ENCODE measurements around the gene COL4A2. TPM values are rescaled to one million over a fixed set of nuclear protein-coding genes. Genes with fewer than 3 reads are reported as not detected.
"Not testable (repeated sequence)": the region's sequence is repeated elsewhere in the genome, so short reads cannot be mapped to it uniquely, and the experiment has no call there.

Gene COL4A2
- total RNA-seq, 2 experiments from 2014 or later: not detected

DNA sequence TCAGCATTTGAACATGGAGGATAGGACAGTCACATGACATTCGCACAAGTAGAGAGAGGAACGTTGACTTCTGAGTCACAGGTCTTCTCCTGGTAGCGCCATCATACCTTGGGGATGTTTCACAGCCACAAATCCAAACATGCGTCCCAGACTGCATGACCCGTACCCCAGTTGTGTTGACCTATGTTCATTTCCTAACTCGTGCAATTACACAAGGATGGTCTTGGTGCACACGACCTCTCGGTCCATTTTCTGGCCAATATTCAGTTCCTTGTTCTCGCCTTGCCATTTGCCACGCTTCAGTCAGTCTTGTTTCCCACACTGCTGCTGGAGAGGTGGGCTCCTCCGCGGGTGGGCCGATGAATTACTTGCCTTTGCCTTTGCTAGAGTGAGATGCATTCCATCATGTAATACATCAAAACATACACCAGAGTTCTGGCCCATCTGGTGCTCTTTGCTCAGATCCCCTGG is 87.3 kb downstream of the COL4A2 start:
- POLR2A ChIA-PET: no interaction called here
- Mint-ChIP-seq H3K9me3 (ENCODE audit: insufficient read depth) (no peaks in the 10 kb centered on the region), H3K27ac (no peak overlapping the region), H3K4me1 (ENCODE audit: low read depth) (no peaks in the 10 kb centered on the region), H3K27me3 (ENCODE audit: low read depth) (peaks cover 35% of the 10 kb centered on the region), H3K4me3 (no peak overlapping the region), H3K36me3 (ENCODE audit: low read depth) (no peaks in the 10 kb centered on the region)
- no peak for ATAC-seq
- CTCF ChIA-PET: no interaction called here
- DNase-seq: no peak

DNA sequence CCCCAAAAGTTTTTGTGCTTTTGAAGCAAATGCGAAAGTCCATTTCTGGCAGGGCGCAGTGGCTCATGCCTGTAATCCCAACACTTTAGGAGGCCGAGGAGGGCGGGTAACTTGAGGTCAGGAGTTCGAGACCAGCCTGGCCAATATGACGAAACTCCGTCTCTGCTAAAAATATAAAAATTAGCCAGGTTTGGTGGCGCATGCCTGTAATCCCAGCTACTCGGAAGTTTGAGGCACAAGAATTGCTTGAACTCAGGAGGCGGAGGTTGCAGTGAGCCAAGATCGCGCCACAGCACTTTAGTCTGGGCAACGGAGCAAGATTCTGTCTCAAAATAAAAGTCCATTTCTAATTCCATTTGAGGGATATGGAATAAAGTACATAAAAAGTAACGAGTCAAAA is 88.5 kb downstream of the COL4A2 start:
- H3K36me3 Mint-ChIP-seq (ENCODE audit: low read depth); CTCF ChIA-PET; POLR2A ChIA-PET; H3K4me3 Mint-ChIP-seq; H3K27ac Mint-ChIP-seq; DNase-seq; H3K9me3 Mint-ChIP-seq (ENCODE audit: insufficient read depth); ATAC-seq; H3K4me1 Mint-ChIP-seq (ENCODE audit: low read depth): not testable (repeated sequence)
- H3K27me3 Mint-ChIP-seq (ENCODE audit: low read depth): peaks cover 42% of the 10 kb centered on the region

DNA sequence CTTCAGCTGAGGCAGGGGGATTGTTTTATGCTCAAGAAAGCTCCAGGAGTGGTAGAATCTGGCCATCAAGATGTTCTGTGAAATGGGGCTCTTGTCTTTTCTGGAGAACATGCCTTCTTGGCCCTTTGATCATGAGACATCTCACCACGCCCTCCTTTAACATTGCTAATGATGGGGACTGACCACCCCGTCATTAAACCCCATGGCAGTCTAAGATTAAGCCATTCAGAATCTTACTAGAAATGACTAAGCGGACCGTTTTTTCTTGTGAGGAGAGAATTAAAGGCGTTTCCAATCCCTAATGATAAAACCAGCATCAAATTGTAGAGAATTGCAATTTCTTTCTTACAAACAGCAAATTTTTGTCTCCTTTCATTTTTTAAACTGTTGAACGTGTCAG is 89.4 kb downstream of the COL4A2 start:
- H3K36me3 Mint-ChIP-seq (ENCODE audit: low read depth): no peaks in the 10 kb centered on the region
- DNase-seq (no peak), ATAC-seq (no peak)
- H3K9me3 Mint-ChIP-seq (ENCODE audit: insufficient read depth): no peaks in the 10 kb centered on the region
- POLR2A ChIA-PET: no interaction called here
- CTCF ChIA-PET: no interaction called here
- peaks cover 42% of the 10 kb centered on the region for H3K27me3 Mint-ChIP-seq (ENCODE audit: low read depth)
- H3K4me3 Mint-ChIP-seq: no peak overlapping the region
- no peak overlapping the region for H3K27ac Mint-ChIP-seq
- H3K4me1 Mint-ChIP-seq (ENCODE audit: low read depth): no peaks in the 10 kb centered on the region

DNA sequence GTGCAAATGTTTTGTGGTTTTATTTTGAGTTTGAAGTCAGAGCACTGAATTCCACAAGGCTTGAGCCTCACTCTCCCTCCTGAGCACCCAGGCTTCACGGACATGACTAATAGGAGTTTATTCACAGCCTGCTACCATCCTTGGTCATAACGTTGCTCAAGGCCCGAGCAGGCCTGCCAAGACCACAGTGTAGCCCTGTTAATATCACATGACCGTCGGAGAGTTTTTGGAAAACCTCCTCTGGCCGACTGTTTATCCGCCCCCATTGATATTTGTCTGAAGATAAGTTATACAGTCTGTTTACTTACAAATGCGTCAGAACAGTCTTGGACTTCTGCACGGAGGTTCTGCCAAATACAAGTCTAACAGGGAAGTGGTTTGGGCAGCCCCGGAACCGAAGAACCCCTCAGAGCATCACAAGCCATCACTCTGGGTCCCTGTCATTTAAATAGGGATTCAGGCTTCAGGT is 89.9 kb downstream of the COL4A2 start:
- H3K36me3 Mint-ChIP-seq (ENCODE audit: low read depth): no peaks in the 10 kb centered on the region
- POLR2A ChIA-PET: no interaction called here
- H3K27ac Mint-ChIP-seq: no peak overlapping the region
- CTCF ChIA-PET: no interaction called here
- DNase-seq (no peak), ATAC-seq (no peak)
- H3K4me3 Mint-ChIP-seq: no peak overlapping the region
- H3K4me1 Mint-ChIP-seq (ENCODE audit: low read depth): no peaks in the 10 kb centered on the region
- H3K27me3 Mint-ChIP-seq (ENCODE audit: low read depth): peaks cover 42% of the 10 kb centered on the region
- H3K9me3 Mint-ChIP-seq (ENCODE audit: insufficient read depth): no peaks in the 10 kb centered on the region

DNA sequence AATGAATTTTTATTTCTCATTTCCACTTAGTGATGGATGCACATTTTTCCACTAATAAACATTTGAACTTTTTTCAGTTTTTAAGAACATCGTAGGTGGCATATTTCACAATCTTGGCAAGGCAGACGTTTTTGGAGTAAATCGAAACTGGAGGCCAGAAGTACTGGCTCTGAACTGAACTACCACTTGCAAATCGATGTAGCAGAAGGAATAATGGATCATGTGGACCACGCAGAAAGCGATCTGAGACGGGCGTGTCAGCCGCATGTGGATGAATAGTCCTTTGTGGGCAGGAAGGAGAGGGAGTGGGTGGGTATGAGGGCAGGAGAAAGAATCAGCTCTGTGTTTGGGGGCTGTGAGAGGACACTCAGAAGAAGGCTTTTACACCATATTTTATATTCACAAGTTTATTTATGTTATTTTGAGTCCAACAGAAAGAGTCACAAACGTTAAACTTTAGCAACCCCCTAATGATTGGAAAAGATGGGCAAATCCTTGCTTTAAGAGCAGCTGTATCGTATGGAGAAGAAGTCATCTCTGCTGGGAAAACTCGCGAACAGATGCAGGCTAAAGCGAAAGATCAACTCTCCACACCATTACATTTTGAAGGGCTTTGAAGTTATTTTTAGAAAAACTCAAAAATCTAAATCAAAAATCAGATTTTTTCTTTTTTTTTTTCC is 90.5 kb downstream of the COL4A2 start:
- Mint-ChIP-seq H3K36me3 (ENCODE audit: low read depth) (no peaks in the 10 kb centered on the region), H3K27me3 (ENCODE audit: low read depth) (peaks cover 38% of the 10 kb centered on the region), H3K4me3 (no peak overlapping the region), H3K27ac (no peak overlapping the region), H3K4me1 (ENCODE audit: low read depth) (no peaks in the 10 kb centered on the region), H3K9me3 (ENCODE audit: insufficient read depth) (no peaks in the 10 kb centered on the region)
- ATAC-seq (no peak), DNase-seq (no peak)
- POLR2A ChIA-PET: no interaction called here
- CTCF ChIA-PET: no interaction called here

DNA sequence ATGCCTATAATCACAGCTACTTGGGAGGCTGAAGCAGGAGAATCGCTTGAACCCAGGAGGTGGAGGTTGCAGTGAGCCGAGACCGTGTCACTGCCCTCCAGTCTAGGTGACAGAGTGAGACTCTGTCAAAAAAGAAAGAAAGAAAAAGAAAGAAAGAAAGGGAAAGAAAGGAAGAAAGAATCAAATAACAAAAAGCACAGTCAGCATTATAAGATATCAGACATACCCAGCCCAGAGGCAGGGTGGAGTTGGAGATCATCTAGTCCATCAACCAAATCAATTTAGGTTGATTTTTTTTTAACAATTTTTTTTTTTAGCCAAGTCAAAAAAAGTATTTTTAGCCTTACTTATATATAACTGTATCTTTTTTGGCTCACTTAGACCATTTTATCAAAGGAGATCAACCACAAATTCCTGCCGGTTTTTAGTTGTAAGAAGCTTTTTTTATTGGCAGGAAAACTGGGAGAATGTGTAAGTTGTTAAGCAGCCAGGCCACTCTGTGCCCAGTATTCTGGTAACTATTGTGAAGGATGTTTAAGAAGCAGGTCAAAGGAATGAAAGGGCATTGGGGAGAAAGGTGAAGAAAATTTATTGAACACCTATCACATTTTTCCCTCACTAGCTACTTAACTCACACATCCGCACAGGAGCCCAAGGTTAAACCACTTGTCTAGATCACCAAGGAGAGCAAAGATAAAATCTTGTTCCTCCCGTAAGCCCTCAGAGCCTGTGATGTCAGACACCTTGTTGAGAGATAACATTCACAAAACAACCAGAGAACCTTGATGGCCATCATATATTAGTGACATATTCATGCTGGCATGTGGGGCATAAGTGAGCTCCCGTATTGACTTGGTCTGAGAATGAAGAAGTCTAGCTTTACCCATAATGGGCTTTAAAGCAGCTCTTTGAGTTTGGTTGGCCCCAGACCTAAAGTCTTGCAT is 91.8 kb downstream of the COL4A2 start:
- Mint-ChIP-seq H3K4me3 (no peak overlapping the region), H3K36me3 (ENCODE audit: low read depth) (no peaks in the 10 kb centered on the region), H3K4me1 (ENCODE audit: low read depth) (no peaks in the 10 kb centered on the region), H3K27me3 (ENCODE audit: low read depth) (peaks cover 40% of the 10 kb centered on the region), H3K27ac (no peak overlapping the region), H3K9me3 (ENCODE audit: insufficient read depth) (no peaks in the 10 kb centered on the region)
- ATAC-seq (no peak), DNase-seq (no peak)
- POLR2A ChIA-PET: no interaction called here
- CTCF ChIA-PET: interaction anchor here (0.6 kb wide), 1 partner anchor 1102 kb away, joined by 4 read pairs; no protein-coding TSS in a partner anchor

DNA sequence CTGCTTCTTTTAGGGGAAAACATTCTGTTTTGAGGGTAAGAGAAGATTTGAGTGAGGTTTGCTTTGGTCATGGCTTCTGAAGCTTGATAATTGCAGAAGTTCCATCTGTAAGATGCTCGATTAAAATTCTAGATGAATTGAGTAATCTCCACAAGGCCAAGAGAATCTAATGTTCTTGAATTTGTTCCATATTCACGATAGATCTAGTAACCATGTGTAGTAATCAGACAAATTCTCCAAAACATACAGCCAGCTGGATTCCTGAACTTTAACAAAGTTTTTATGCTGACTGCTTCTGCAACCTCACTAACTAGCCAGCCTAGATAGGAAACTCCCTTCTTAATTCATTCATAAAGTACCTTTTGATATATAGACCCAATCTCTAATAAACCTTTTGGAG is 92.7 kb downstream of the COL4A2 start:
- DNase-seq: no peak
- ChIA-PET CTCF (no interaction called here), POLR2A (no interaction called here)
- no peaks in the 10 kb centered on the region for H3K4me1 Mint-ChIP-seq (ENCODE audit: low read depth)
- H3K36me3 Mint-ChIP-seq (ENCODE audit: low read depth): no peaks in the 10 kb centered on the region
- H3K27ac Mint-ChIP-seq: no peak overlapping the region
- H3K9me3 Mint-ChIP-seq (ENCODE audit: insufficient read depth): no peaks in the 10 kb centered on the region
- H3K27me3 Mint-ChIP-seq (ENCODE audit: low read depth): peaks cover 44% of the 10 kb centered on the region
- ATAC-seq: no peak
- H3K4me3 Mint-ChIP-seq: no peak overlapping the region

DNA sequence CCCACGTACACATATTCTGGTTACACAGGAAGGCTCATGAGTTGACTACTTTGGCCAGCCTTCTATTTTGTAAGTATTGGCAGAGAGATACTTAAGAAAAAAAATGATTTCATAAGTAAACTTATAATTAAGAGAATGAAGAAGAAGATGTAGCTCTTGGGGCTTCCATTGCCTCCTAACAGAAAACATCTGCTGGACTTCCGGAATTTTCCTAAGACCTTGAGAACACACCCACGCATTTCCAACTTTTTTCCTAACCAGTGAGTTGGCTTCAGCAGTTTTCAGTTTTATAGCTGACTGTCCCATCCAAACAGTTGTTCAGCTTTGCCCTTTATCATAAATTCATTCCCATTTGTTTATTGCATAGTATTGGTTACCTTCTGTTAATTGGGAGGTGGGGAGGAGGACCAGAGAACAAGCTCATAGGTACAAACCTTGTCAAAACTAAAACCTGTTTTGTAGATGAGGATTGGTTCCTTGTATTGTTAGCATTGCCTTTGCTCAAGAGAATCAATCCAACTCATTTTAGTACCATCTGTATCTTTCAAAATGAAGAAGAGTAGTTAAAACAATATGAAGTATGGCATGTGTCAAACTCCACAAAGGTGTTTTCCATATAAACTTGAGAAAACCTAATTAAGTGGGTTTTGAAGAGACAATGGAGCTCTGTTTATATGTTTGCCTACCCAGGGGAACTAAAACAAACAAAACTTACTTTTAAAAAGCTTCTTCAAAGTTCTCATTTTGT is 93.9 kb downstream of the COL4A2 start:
- ChIA-PET POLR2A (interaction anchor here (0.6 kb wide), 1 partner anchor 1937 kb away, joined by 3 read pairs; no protein-coding TSS in a partner anchor), CTCF (no interaction called here)
- Mint-ChIP-seq H3K4me1 (ENCODE audit: low read depth) (no peaks in the 10 kb centered on the region), H3K27ac (no peak overlapping the region), H3K36me3 (ENCODE audit: low read depth) (no peaks in the 10 kb centered on the region), H3K9me3 (ENCODE audit: insufficient read depth) (no peaks in the 10 kb centered on the region), H3K4me3 (no peak overlapping the region), H3K27me3 (ENCODE audit: low read depth) (peaks cover 45% of the 10 kb centered on the region)
- DNase-seq (no peak), ATAC-seq (no peak)

DNA sequence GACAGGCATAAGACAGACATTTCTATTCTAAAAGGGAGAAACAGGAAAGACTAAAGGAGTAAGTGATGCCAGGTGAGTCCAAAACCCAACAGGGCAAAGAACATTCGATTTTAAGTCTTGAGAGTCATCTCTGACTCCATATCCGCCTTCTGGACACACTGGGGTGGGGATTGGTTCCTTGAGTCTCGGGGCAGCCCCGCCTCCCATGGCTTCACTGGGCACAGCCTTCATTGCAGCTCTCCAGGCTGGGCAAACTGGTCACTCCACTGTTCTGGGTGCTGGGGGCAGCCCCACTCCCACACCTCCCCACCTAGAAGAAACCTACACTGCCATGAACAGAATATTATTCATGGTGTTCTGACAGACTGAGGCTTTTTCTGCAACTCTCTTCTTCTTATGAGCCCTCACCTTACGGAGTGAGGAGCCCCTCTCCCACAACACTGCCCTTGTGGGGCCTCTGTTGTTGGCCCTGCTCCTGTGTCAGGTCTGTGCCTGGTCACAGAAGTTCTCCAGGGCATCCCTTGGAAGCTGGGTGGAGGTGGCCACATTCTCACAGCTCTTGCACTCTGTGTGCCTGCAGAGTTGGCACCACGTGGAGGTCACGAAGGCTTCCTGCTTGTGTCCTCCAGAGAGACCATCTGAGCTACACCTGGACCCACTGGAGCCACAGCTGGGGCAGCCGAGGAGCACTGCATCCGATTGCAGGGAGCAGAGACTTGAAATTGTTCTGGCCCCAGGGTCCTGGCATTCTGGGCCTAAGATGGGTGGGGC is 95.4 kb downstream of the COL4A2 start:
- no peak for ATAC-seq
- no peaks in the 10 kb centered on the region for H3K36me3 Mint-ChIP-seq (ENCODE audit: low read depth)
- H3K4me3 Mint-ChIP-seq: no peak overlapping the region
- no peak for DNase-seq
- no peaks in the 10 kb centered on the region for H3K4me1 Mint-ChIP-seq (ENCODE audit: low read depth)
- peaks cover 44% of the 10 kb centered on the region for H3K27me3 Mint-ChIP-seq (ENCODE audit: low read depth)
- ChIA-PET POLR2A (no interaction called here), CTCF (no interaction called here)
- H3K9me3 Mint-ChIP-seq (ENCODE audit: insufficient read depth): no peaks in the 10 kb centered on the region
- H3K27ac Mint-ChIP-seq: no peak overlapping the region

DNA sequence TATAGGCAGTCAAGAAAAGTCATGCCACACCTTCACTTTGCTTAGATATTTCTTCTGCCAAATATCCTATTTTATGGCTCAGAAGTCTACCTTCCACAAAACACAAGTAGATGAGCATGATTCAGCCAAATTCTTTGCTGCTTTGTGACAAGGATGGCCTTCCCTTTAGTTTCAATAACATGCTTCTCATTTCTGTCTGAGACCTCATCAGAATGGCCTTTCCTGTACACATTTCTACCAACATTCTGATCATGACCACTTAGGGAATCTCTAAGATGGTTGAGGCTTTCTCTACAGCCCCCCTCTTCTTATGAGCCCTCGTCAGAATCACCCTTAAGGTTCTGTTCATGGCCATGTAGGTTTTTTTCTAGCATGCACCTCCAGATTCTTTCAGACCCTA is 96.2 kb downstream of the COL4A2 start:
- CTCF ChIA-PET: no interaction called here
- no peak overlapping the region for H3K4me3 Mint-ChIP-seq
- no peaks in the 10 kb centered on the region for H3K36me3 Mint-ChIP-seq (ENCODE audit: low read depth)
- peaks cover 37% of the 10 kb centered on the region for H3K27me3 Mint-ChIP-seq (ENCODE audit: low read depth)
- no peak for ATAC-seq
- no peaks in the 10 kb centered on the region for H3K4me1 Mint-ChIP-seq (ENCODE audit: low read depth)
- DNase-seq: no peak
- POLR2A ChIA-PET: no interaction called here
- no peak overlapping the region for H3K27ac Mint-ChIP-seq
- no peaks in the 10 kb centered on the region for H3K9me3 Mint-ChIP-seq (ENCODE audit: insufficient read depth)

DNA sequence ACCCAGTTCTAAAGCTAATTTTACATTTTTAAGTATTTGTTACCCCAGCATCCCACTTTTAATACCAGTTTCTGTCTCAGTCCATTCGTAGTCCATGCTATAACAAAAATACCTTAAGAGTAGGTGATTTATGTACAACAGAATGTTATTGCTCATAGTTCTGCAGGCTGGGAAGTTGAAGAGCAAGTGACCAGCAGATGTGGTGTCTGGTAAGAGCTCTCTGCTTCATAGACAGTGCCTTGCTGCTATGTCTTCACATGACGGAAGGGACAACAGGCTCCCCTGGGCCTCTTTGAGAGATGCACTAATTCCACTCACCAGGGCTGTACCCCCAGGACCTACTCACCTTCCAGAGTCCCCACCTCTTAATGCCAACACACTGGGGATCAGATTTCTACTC is 96.6 kb downstream of the COL4A2 start:
- DNase-seq (no peak), ATAC-seq (no peak)
- Mint-ChIP-seq H3K36me3 (ENCODE audit: low read depth) (no peaks in the 10 kb centered on the region), H3K4me3 (no peak overlapping the region), H3K4me1 (ENCODE audit: low read depth) (no peaks in the 10 kb centered on the region), H3K9me3 (ENCODE audit: insufficient read depth) (no peaks in the 10 kb centered on the region), H3K27ac (no peak overlapping the region), H3K27me3 (ENCODE audit: low read depth) (peaks cover 38% of the 10 kb centered on the region)
- ChIA-PET CTCF (no interaction called here), POLR2A (no interaction called here)

Data from activated CD8-positive, alpha-beta T cell treated with anti-CD3 and anti-CD28 coated beads, Interleukin-2, amount 10 ng/mL, durations not matched to agents 7 days and 5 days (primary cell).